ENCODE data around the gene SLC35F1. TPM values are rescaled to one million over a fixed set of nuclear protein-coding genes. Genes with fewer than 3 reads are reported as not detected.

The SLC35F1 gene
- total RNA-seq, 1 donor from 2014 or later: 22.4 TPM

- H3K4me1 Mint-ChIP-seq (ENCODE audit: low read depth, unreplicated experiment): no peaks in the 10 kb centered on the region
- H3K27ac Mint-ChIP-seq (ENCODE audit: unreplicated experiment): no peak overlapping the region
- DNase-seq: no peak
- no peaks in the 10 kb centered on the region for H3K36me3 Mint-ChIP-seq (ENCODE audit: unreplicated experiment)
- no peak overlapping the region for H3K4me3 Mint-ChIP-seq (ENCODE audit: unreplicated experiment)
- no peaks in the 10 kb centered on the region for H3K27me3 Mint-ChIP-seq (ENCODE audit: unreplicated experiment)
- H3K9me3 Mint-ChIP-seq (ENCODE audit: unreplicated experiment): peaks cover 1% of the 10 kb centered on the region
- TF ChIP-seq CTCF (IDR thresholded peaks at IDR 0.05; ENCODE audit: partially characterized antibody, unreplicated experiment): no peak
Observed at GRCh38 chr6:118350881-118351430, 443.9 kb downstream of the SLC35F1 start.

GRCh38 chr6:118353564-118353963 is 446.5 kb downstream of the SLC35F1 start:
- no peak for TF ChIP-seq CTCF (IDR thresholded peaks at IDR 0.05; ENCODE audit: partially characterized antibody, unreplicated experiment)
- Mint-ChIP-seq H3K27me3 (ENCODE audit: unreplicated experiment) (no peaks in the 10 kb centered on the region), H3K36me3 (ENCODE audit: unreplicated experiment) (no peaks in the 10 kb centered on the region), H3K9me3 (ENCODE audit: unreplicated experiment) (peaks cover 1% of the 10 kb centered on the region), H3K4me3 (ENCODE audit: unreplicated experiment) (no peak overlapping the region), H3K4me1 (ENCODE audit: low read depth, unreplicated experiment) (no peaks in the 10 kb centered on the region), H3K27ac (ENCODE audit: unreplicated experiment) (no peak overlapping the region)
- DNase-seq: no peak

GRCh38 chr6:118354641-118355040 is 447.6 kb downstream of the SLC35F1 start:
- H3K4me3 Mint-ChIP-seq (ENCODE audit: unreplicated experiment): no peak overlapping the region
- no peaks in the 10 kb centered on the region for H3K27me3 Mint-ChIP-seq (ENCODE audit: unreplicated experiment)
- H3K27ac Mint-ChIP-seq (ENCODE audit: unreplicated experiment): no peak overlapping the region
- H3K4me1 Mint-ChIP-seq (ENCODE audit: low read depth, unreplicated experiment): no peaks in the 10 kb centered on the region
- no peaks in the 10 kb centered on the region for H3K9me3 Mint-ChIP-seq (ENCODE audit: unreplicated experiment)
- no peak for DNase-seq
- no peaks in the 10 kb centered on the region for H3K36me3 Mint-ChIP-seq (ENCODE audit: unreplicated experiment)
- no peak for TF ChIP-seq CTCF (IDR thresholded peaks at IDR 0.05; ENCODE audit: partially characterized antibody, unreplicated experiment)

GRCh38 chr6:118356054-118356453 is 449.0 kb downstream of the SLC35F1 start:
- H3K36me3 Mint-ChIP-seq (ENCODE audit: unreplicated experiment): no peaks in the 10 kb centered on the region
- no peak overlapping the region for H3K27ac Mint-ChIP-seq (ENCODE audit: unreplicated experiment)
- no peaks in the 10 kb centered on the region for H3K4me1 Mint-ChIP-seq (ENCODE audit: low read depth, unreplicated experiment)
- no peak for TF ChIP-seq CTCF (IDR thresholded peaks at IDR 0.05; ENCODE audit: partially characterized antibody, unreplicated experiment)
- H3K9me3 Mint-ChIP-seq (ENCODE audit: unreplicated experiment): no peaks in the 10 kb centered on the region
- no peak for DNase-seq
- no peak overlapping the region for H3K4me3 Mint-ChIP-seq (ENCODE audit: unreplicated experiment)
- H3K27me3 Mint-ChIP-seq (ENCODE audit: unreplicated experiment): no peaks in the 10 kb centered on the region

GRCh38 chr6:118356686-118357085 is 449.6 kb downstream of the SLC35F1 start:
- no peak for TF ChIP-seq CTCF (IDR thresholded peaks at IDR 0.05; ENCODE audit: partially characterized antibody, unreplicated experiment)
- no peak overlapping the region for H3K4me3 Mint-ChIP-seq (ENCODE audit: unreplicated experiment)
- H3K36me3 Mint-ChIP-seq (ENCODE audit: unreplicated experiment): no peaks in the 10 kb centered on the region
- DNase-seq: no peak
- no peaks in the 10 kb centered on the region for H3K4me1 Mint-ChIP-seq (ENCODE audit: low read depth, unreplicated experiment)
- no peak overlapping the region for H3K27ac Mint-ChIP-seq (ENCODE audit: unreplicated experiment)
- H3K27me3 Mint-ChIP-seq (ENCODE audit: unreplicated experiment): no peaks in the 10 kb centered on the region
- no peaks in the 10 kb centered on the region for H3K9me3 Mint-ChIP-seq (ENCODE audit: unreplicated experiment)

Other genes with a start within 250 kb of the SLC35F1 start
- gene NUS1, start 231.8 kb upstream of the SLC35F1 start, total RNA-seq (ENCODE audit: unreplicated experiment): 20.0 TPM

All from glutamatergic neuron (in vitro differentiated cells).